OCI-LY7 (cell line): ENCODE results near the gene HIF1A. TPM values are rescaled to one million over a fixed set of nuclear protein-coding genes. Genes with fewer than 3 reads are reported as not detected.
A peak's percentile ranks its signal among the peaks of the same experiment; 100 is the strongest.

Experiments used
- BruUV-seq: library from RNA; stranded (reverse); fragments of 400-500 nt; replicated peaks from 2 replicates; lab custom pipeline; 2021; lab: Mats Ljungman, UMichigan
- CTCF ChIA-PET: fragments of 300-600 bp; sonication (Branson Sonifier 250); formaldehyde crosslinking; loops from one replicate; lab custom pipeline; 2022; ENCODE audit warnings: antibody characterized with exemption; ENCODE audit not compliant: unreplicated experiment; lab: Charles Lee
- POLR2A ChIA-PET: fragments of 300-600 bp; sonication (Branson Sonifier 250); formaldehyde crosslinking; loops from one replicate; lab custom pipeline; 2022; ENCODE audit warnings: antibody characterized with exemption; lab: Charles Lee
- DNase-seq: peaks from one replicate; pipeline ENCODE4 v3.0.0-alpha.2; 2015; ENCODE audit warnings: low spot score
- H2AFZ ChIP-seq: fragments of 200-600 bp; sonication (generic), shearing (Covaris generic); 2 replicates; pipeline ENCODE4 v1.6.1; 2014; ENCODE audit warnings: mild to moderate bottlenecking, antibody characterized with exemption, low read length, moderate library complexity
- H3K27ac ChIP-seq: fragments of 200-600 bp; sonication (generic); 2 replicates; pipeline ENCODE4 v1.5.1; 2014; ENCODE audit warnings: mixed run types, low read depth, mild to moderate bottlenecking, moderate library complexity, low read length, inconsistent platforms; ENCODE audit not compliant: poor library complexity, severe bottlenecking
- H3K36me3 ChIP-seq: fragments of 200-600 bp; sonication (generic); 2 replicates; pipeline ENCODE4 v1.6.1; 2014; ENCODE audit warnings: mild to moderate bottlenecking, antibody characterized with exemption, low read length, moderate library complexity, mixed read lengths; ENCODE audit not compliant: insufficient read depth
- H3K4me1 ChIP-seq: fragments of 200-600 bp; sonication (generic); 2 replicates; pipeline ENCODE4 v1.5.1; 2014; ENCODE audit warnings: mild to moderate bottlenecking, low read length; ENCODE audit not compliant: insufficient read depth, poor library complexity, severe bottlenecking
- H3K4me2 ChIP-seq: fragments of 200-600 bp; sonication (generic); 2 replicates; pipeline ENCODE4 v1.6.1; 2014; ENCODE audit warnings: mild to moderate bottlenecking, low read length
- H3K4me3 ChIP-seq: fragments of 200-600 bp; sonication (generic); 2 replicates; pipeline ENCODE4 v1.5.1; 2014; ENCODE audit warnings: mild to moderate bottlenecking, low read depth, low read length; ENCODE audit not compliant: poor library complexity, severe bottlenecking
- H3K79me2 ChIP-seq: fragments of 200-600 bp; sonication (generic); 2 replicates; pipeline ENCODE4 v1.6.1; 2016; ENCODE audit warnings: low read depth, mild to moderate bottlenecking, low read length, moderate library complexity, mixed read lengths; ENCODE audit not compliant: insufficient read depth
- H3K9me2 ChIP-seq: fragments of 200-600 bp; sonication (generic); 2 replicates; pipeline ENCODE4 v1.6.1; 2016; ENCODE audit warnings: mild to moderate bottlenecking, low read length, mixed read lengths; ENCODE audit not compliant: insufficient read depth
- H3K9me3 ChIP-seq: fragments of 200-600 bp; sonication (generic); 2 replicates; pipeline ENCODE4 v1.6.1; 2014; ENCODE audit warnings: mild to moderate bottlenecking, mixed run types, low read length, mixed read lengths
- H4K20me1 ChIP-seq: fragments of 200-600 bp; sonication (generic); 2 replicates; pipeline ENCODE4 v1.6.1; 2014; ENCODE audit warnings: mild to moderate bottlenecking, antibody characterized with exemption, low read length, moderate library complexity, mixed read lengths; ENCODE audit not compliant: insufficient read depth
- EZH2phosphoT487 ChIP-seq: fragments of 200-600 bp; sonication (generic); IDR thresholded peaks from 2 replicates; pipeline ENCODE4 v1.6.1; 2018; ENCODE audit warnings: low read depth, borderline replicate concordance, mild to moderate bottlenecking, mixed run types, antibody characterized with exemption, low read length, moderate library complexity, mixed read lengths
- intact Hi-C: fragments of 100-400 bp; cut with micrococcal nuclease; formaldehyde crosslinking; loops from one replicate; pipeline ENCODE4 v1.10.0; 2022; ENCODE audit not compliant: unreplicated experiment
- total RNA-seq, 2 experiments: library from RNA; depleted of rRNA in 1 of 2; stranded (reverse); fragments of >200 nt in 1 of 2; shearing (Covaris generic) in 1 of 2; gene quantifications; 2 replicates each; pipeline ENCODE4 v1.2.3, GENCODE V29; 2014 to 2022
- TF ChIP-seq, protein P1 (sequence below): fragments of 200-600 bp; sonication (generic); conservative IDR thresholded peaks from 2 replicates; pipeline ENCODE4 v1.5.1; 2014; ENCODE audit warnings: mild to moderate bottlenecking, antibody characterized with exemption, low read length, moderate library complexity, mixed read lengths

Gene HIF1A
- total RNA-seq, 2 experiments from 2014 or later: 71.7 to 88.1 TPM

- BruUV-seq: no TSS peak
- ChIA-PET POLR2A (interaction anchor here (1.0 to 8.2 kb wide), 9 partner anchors 8 to 247 kb away, joined by 3 to 79 read pairs (median 5); no protein-coding TSS in a partner anchor), CTCF (interaction anchor here (1.3 kb wide), 1 partner anchor 11 kb away, joined by 5 read pairs; no protein-coding TSS in a partner anchor)
- peak overlapping the region; percentile 62 for H3K4me3 ChIP-seq
- DNase-seq: no peak
- peaks cover 100% of the 10 kb centered on the region for H3K79me2 ChIP-seq
- H3K4me1 ChIP-seq: peaks cover 82% of the 10 kb centered on the region
- peaks cover 28% of the 10 kb centered on the region for H3K36me3 ChIP-seq
- no peak overlapping the region for H2AFZ ChIP-seq
- intact Hi-C loops: loop anchor here (5.0 kb wide), 1 partner anchor 241 kb away; no protein-coding TSS in a partner anchor
- H3K9me3 ChIP-seq: no peaks in the 10 kb centered on the region
- peaks cover 62% of the 10 kb centered on the region for H4K20me1 ChIP-seq
- TF ChIP-seq, protein P1, sequence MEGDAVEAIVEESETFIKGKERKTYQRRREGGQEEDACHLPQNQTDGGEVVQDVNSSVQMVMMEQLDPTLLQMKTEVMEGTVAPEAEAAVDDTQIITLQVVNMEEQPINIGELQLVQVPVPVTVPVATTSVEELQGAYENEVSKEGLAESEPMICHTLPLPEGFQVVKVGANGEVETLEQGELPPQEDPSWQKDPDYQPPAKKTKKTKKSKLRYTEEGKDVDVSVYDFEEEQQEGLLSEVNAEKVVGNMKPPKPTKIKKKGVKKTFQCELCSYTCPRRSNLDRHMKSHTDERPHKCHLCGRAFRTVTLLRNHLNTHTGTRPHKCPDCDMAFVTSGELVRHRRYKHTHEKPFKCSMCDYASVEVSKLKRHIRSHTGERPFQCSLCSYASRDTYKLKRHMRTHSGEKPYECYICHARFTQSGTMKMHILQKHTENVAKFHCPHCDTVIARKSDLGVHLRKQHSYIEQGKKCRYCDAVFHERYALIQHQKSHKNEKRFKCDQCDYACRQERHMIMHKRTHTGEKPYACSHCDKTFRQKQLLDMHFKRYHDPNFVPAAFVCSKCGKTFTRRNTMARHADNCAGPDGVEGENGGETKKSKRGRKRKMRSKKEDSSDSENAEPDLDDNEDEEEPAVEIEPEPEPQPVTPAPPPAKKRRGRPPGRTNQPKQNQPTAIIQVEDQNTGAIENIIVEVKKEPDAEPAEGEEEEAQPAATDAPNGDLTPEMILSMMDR: no peak
- no peak for TF ChIP-seq EZH2phosphoT487
- peak overlapping the region; percentile 88 for H3K27ac ChIP-seq
- peak overlapping the region; percentile 78 for H3K4me2 ChIP-seq
- H3K9me2 ChIP-seq: no peaks in the 10 kb centered on the region
Observed at GRCh38 chr14:61718039-61718438, 22.7 kb downstream of the HIF1A start.

DNA sequence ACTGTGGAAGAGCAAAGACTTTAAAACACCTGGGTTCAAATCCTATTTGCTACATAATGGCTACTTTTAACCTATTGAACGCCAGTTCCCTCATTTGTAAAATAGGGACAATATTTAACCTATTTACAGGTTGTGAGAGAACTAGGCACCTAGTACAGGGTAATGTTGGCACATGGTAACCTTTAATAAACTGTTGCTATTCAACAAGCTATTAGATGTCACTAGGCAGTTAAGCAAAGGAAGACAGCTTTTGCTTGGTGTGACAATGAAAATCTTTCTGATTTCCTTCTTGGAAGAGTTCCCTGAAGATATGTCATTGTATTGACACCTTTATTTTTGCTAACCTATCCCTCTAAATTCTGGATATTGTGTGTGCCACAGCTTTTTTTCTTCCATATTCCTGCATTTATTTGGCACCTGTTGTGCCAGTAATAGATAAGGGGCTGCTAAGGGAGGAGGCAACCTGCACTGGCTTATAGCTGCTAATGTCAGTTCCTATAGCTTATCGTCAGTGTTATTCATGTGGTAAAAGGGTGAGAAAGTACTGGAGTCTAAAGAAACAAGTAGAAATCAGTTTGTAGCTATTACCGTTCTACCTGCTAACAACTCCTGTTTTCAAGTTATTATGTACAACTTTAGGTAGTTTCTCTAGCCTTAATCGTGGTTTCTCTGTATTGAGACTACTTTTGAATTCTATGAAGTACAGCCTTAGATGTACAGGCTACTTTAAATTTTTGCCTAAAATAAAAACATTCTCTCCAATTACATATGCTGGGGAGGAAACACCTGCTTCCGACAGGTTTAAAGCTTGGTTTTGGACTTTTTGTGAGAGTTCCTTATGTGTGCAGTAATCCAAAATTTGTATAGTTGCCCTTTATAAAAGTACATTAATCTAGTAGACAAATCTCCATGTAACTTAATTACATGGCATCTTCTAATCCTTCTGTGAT is 24.3 kb downstream of the HIF1A start:
- CTCF ChIA-PET: interaction anchor here (0.7 to 1.2 kb wide), 3 partner anchors 42 to 241 kb away, joined by 3 read pairs; partner anchors contain the start of gene SNAPC1
- peak overlapping the region; percentile 78 for H3K4me2 ChIP-seq
- peaks cover 57% of the 10 kb centered on the region for H4K20me1 ChIP-seq
- no peak overlapping the region for H2AFZ ChIP-seq
- peaks cover 95% of the 10 kb centered on the region for H3K79me2 ChIP-seq
- no peaks in the 10 kb centered on the region for H3K9me3 ChIP-seq
- H3K4me1 ChIP-seq: peaks cover 68% of the 10 kb centered on the region
- intact Hi-C loops: loop anchor here (1.0 to 5.0 kb wide), 3 partner anchors 21 to 242 kb away; partner anchors contain the start of gene HIF1A
- H3K36me3 ChIP-seq: peaks cover 43% of the 10 kb centered on the region
- peak overlapping the region; percentile 88 for H3K27ac ChIP-seq
- no peaks in the 10 kb centered on the region for H3K9me2 ChIP-seq
- BruUV-seq: no TSS peak
- no peak for TF ChIP-seq EZH2phosphoT487
- TF ChIP-seq, protein P1: no peak
- DNase-seq: peak; percentile 63
- H3K4me3 ChIP-seq: peak overlapping the region; percentile 62
- POLR2A ChIA-PET: interaction anchor here (0.5 to 8.2 kb wide), 30 partner anchors 9 to 1922 kb away, joined by 3 to 79 read pairs (median 4); partner anchors contain the start of gene SNAPC1
